Measurements from ENCODE around the gene NDEL1.

Gene NDEL1

DNA sequence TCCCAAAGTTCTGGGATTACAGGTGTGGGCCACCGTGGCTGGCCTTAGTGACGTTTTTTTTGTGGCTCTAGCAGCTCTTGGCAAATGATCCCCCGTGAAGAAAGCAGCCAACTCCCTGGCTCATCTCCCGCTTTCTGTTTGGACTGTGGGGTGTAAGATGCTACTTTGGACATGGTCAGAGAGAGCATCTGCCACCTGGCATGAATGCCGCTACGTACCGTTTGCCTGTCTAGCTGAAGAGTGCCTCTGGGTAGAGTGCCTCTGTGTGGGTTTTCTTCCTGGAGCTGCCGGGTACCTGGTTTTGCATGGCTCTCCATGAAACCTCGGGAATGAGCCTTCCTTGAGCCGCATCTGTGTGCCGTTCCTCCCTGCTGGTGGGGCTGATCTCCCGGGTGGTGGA lies 34.3 kb downstream of the NDEL1 start:
- Histone ChIP-seq H3K36me3 (ENCODE audit: control insufficient read depth, insufficient read depth, low read length) (peaks cover 56% of the 10 kb centered on the region), H3K4me1 (ENCODE audit: control insufficient read depth, insufficient read depth, low read length) (no peaks in the 10 kb centered on the region), H3K9ac (ENCODE audit: low read depth, low read length) (no peak overlapping the region), H3K27me3 (ENCODE audit: control insufficient read depth, insufficient read depth, low read length) (no peaks in the 10 kb centered on the region), H3K9me3 (ENCODE audit: control insufficient read depth, insufficient read depth, low read length) (no peaks in the 10 kb centered on the region), H3K4me3 (ENCODE audit: low read depth, low read length) (no peak overlapping the region), H3K27ac (ENCODE audit: low read depth, low read length) (no peak overlapping the region)

DNA sequence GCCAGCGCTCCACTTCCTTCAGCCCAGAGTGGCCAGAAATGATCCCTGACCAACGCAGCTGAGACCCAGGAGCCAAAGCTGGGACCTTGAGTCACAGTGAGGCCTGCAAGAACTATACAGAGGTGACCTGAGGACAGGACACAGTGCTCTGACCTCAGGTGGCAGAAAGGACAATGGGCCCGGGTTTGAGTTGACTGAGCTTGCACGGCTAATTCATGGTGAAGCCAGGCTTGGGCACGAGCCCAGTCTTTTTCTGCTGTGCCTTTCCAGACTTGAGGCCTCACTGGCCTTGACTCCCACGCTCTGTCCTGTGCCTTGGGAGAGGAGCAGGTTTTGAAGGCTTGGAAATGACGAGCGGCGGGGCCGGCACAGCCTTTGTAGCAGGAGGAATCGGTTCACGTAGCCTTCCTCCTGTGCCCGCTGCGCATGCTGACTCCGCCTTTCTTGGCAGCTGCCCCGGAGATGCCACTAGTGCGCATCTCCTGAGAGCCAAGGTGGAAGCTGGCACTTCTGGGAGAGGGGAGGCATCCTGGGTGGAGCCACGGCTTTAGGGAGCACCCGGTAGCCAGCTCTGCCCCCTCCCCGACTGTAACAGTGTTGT lies 34.9 kb downstream of the NDEL1 start:
- Histone ChIP-seq H3K4me3 (ENCODE audit: low read depth, low read length) (no peak overlapping the region), H3K27me3 (ENCODE audit: control insufficient read depth, insufficient read depth, low read length) (no peaks in the 10 kb centered on the region), H3K9ac (ENCODE audit: low read depth, low read length) (no peak overlapping the region), H3K27ac (ENCODE audit: low read depth, low read length) (no peak overlapping the region), H3K4me1 (ENCODE audit: control insufficient read depth, insufficient read depth, low read length) (no peaks in the 10 kb centered on the region), H3K9me3 (ENCODE audit: control insufficient read depth, insufficient read depth, low read length) (no peaks in the 10 kb centered on the region), H3K36me3 (ENCODE audit: control insufficient read depth, insufficient read depth, low read length) (peaks cover 61% of the 10 kb centered on the region)

DNA sequence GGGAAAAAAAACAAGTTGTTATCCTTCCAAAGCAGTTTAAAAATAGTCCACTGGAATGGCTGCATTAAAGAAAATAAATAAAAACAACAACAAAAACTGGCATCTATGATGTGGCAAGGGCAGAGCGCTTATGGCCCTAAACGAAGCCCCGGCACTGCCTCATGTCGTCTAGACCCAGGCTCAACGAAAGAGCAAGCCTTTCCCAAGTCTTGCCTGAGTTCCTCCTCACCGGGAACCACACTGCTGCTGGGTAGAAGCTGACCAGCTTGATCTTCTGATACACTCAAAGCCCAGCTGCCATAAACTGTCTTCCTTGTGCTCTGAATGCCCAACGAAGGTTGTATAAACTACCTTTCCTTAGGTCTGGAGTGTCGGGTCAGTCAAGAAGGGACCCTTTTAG lies 37.0 kb downstream of the NDEL1 start:
- no peaks in the 10 kb centered on the region for H3K27me3 ChIP-seq (ENCODE audit: control insufficient read depth, insufficient read depth, low read length)
- H3K36me3 ChIP-seq (ENCODE audit: control insufficient read depth, insufficient read depth, low read length) = peaks cover 69% of the 10 kb centered on the region
- no peak overlapping the region for H3K9ac ChIP-seq (ENCODE audit: low read depth, low read length)
- H3K4me1 ChIP-seq (ENCODE audit: control insufficient read depth, insufficient read depth, low read length) = no peaks in the 10 kb centered on the region
- no peak overlapping the region for H3K4me3 ChIP-seq (ENCODE audit: low read depth, low read length)
- no peaks in the 10 kb centered on the region for H3K9me3 ChIP-seq (ENCODE audit: control insufficient read depth, insufficient read depth, low read length)
- H3K27ac ChIP-seq (ENCODE audit: low read depth, low read length) = no peak overlapping the region

DNA sequence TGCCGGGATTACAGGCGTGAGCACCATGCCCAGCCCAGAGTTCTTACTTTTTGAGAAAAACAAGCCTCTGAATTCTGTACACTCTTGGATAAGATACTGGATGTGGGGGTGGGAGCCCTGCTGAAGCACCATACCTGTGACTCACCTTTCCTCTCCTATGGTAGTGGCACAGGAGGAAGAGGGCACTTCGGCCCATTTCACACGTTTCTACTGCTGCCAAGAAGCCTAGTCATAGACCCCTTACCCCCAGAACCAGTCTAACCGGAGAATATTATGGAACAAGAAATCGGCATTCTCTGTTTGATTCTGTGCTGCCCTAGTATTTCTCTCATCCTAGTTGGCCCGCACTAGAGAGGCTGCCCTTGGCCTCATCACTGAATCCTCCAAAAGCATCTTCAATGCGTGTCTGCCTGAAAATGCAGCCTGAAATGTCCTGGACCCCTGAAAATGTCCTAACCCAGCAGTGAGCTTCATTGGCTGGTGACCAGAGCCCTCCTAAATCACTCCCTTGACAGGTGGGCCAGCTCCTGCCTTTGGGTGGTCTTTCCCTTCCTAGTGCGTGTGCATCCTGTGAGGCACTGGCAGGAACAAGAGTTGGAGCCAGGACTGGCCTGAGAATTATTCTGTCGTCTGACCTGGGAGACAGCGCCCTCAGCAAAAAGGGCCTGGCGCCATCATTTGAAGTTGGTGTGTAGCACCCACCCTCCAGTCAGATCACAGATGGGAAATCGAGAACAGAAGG lies 37.9 kb downstream of the NDEL1 start:
- no peak overlapping the region for H3K9ac ChIP-seq (ENCODE audit: low read depth, low read length)
- no peak overlapping the region for H3K4me3 ChIP-seq (ENCODE audit: low read depth, low read length)

DNA sequence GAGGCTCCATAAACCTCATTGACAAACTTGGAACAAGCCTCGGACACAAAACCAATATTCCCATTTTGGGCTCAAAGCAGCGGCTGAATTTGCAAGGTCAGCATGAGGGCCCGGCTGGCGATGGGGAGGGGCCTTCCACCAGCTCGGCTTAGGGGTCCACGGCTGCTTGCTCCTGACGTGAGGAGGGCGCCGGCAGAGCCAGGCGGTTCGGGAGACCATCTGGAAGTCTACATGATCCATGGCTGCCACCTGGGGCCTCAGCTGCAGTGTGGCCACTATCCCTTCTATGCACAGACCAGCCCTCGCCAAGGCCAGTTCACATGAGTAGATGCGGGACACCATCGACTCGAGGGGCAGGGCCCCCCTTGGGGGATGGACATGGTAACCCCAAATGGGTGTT lies 39.1 kb downstream of the NDEL1 start:
- Histone ChIP-seq H3K36me3 (ENCODE audit: control insufficient read depth, insufficient read depth, low read length) (peaks cover 83% of the 10 kb centered on the region), H3K9me3 (ENCODE audit: control insufficient read depth, insufficient read depth, low read length) (no peaks in the 10 kb centered on the region), H3K27me3 (ENCODE audit: control insufficient read depth, insufficient read depth, low read length) (no peaks in the 10 kb centered on the region), H3K9ac (ENCODE audit: low read depth, low read length) (no peak overlapping the region), H3K4me1 (ENCODE audit: control insufficient read depth, insufficient read depth, low read length) (no peaks in the 10 kb centered on the region), H3K4me3 (ENCODE audit: low read depth, low read length) (no peak overlapping the region), H3K27ac (ENCODE audit: low read depth, low read length) (no peak overlapping the region)

More for the DNA sequence above, 37.9 kb downstream of the NDEL1 start:
- H3K27ac ChIP-seq (ENCODE audit: low read depth, low read length) = no peak overlapping the region
- H3K36me3 ChIP-seq (ENCODE audit: control insufficient read depth, insufficient read depth, low read length) = peaks cover 71% of the 10 kb centered on the region
- H3K27me3 ChIP-seq (ENCODE audit: control insufficient read depth, insufficient read depth, low read length) = no peaks in the 10 kb centered on the region
- no peaks in the 10 kb centered on the region for H3K4me1 ChIP-seq (ENCODE audit: control insufficient read depth, insufficient read depth, low read length)
- no peaks in the 10 kb centered on the region for H3K9me3 ChIP-seq (ENCODE audit: control insufficient read depth, insufficient read depth, low read length)

DNA sequence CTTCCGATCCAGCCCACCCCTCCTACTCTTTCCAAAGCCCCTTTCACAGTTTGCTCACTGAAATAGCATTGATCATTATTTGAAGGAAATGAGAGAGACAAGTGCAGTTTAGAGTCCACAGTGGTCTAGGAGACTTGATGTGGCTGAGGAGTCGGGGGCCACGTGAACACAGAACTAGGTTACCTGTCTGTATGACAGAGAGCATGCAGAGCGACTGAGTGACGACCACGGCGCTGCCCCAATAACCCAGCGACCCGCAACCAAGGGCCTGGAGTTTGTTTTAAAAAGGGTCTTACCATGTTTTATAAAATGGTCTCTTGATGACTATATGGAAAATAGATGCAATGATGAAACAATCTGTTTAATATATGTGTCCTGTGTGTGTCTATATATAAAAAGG lies 39.5 kb downstream of the NDEL1 start:
- Histone ChIP-seq H3K9me3 (ENCODE audit: control insufficient read depth, insufficient read depth, low read length) (no peaks in the 10 kb centered on the region), H3K4me1 (ENCODE audit: control insufficient read depth, insufficient read depth, low read length) (no peaks in the 10 kb centered on the region), H3K9ac (ENCODE audit: low read depth, low read length) (no peak overlapping the region), H3K36me3 (ENCODE audit: control insufficient read depth, insufficient read depth, low read length) (peaks cover 87% of the 10 kb centered on the region), H3K27ac (ENCODE audit: low read depth, low read length) (no peak overlapping the region), H3K27me3 (ENCODE audit: control insufficient read depth, insufficient read depth, low read length) (no peaks in the 10 kb centered on the region), H3K4me3 (ENCODE audit: low read depth, low read length) (no peak overlapping the region)

DNA sequence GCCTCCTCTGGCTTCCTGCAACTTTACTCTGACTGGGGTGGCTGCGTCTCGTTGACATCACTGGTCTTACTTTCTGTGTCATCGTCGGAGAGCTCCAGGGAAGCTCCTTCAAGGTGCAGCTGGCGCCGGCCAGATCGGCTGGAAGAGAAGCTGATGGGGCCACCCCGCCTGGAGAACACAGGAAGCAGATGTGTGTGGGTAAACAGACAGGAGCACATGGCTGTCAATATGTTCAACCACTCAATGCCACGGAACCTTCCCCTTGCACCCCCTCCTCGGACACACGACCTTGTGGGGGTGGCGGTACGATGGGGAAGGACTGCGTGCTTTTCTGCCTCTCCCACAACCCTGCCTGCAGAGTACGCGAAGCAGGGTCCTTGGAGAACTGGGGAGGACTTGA lies 40.1 kb downstream of the NDEL1 start:
- H3K27ac ChIP-seq (ENCODE audit: low read depth, low read length) = no peak overlapping the region
- H3K36me3 ChIP-seq (ENCODE audit: control insufficient read depth, insufficient read depth, low read length) = peaks cover 92% of the 10 kb centered on the region
- H3K4me3 ChIP-seq (ENCODE audit: low read depth, low read length) = no peak overlapping the region
- H3K27me3 ChIP-seq (ENCODE audit: control insufficient read depth, insufficient read depth, low read length) = no peaks in the 10 kb centered on the region
- H3K9ac ChIP-seq (ENCODE audit: low read depth, low read length) = no peak overlapping the region
- no peaks in the 10 kb centered on the region for H3K9me3 ChIP-seq (ENCODE audit: control insufficient read depth, insufficient read depth, low read length)
- no peaks in the 10 kb centered on the region for H3K4me1 ChIP-seq (ENCODE audit: control insufficient read depth, insufficient read depth, low read length)

DNA sequence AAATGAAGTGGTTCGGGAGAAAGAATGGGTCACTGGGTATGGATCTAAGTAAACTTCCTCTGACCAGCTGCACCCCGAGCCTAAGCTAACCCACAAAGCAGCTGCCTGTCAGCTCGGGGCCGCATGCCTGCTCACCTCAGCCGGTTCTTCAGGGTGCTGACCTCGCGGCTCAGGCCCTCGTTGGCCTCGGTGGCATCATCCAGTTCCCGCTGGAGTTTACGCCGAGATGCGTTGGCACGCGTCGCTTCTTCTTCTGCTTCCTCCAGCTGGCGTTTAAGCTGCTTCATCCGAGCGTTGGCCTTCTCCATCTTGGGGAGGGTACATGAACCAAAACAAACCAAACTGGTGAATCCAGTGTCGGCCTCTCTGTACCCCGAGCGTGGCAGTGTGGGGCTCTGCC lies 41.1 kb downstream of the NDEL1 start:
- Histone ChIP-seq H3K36me3 (ENCODE audit: control insufficient read depth, insufficient read depth, low read length) (peaks cover 96% of the 10 kb centered on the region), H3K4me1 (ENCODE audit: control insufficient read depth, insufficient read depth, low read length) (no peaks in the 10 kb centered on the region), H3K4me3 (ENCODE audit: low read depth, low read length) (no peak overlapping the region), H3K27me3 (ENCODE audit: control insufficient read depth, insufficient read depth, low read length) (no peaks in the 10 kb centered on the region), H3K9ac (ENCODE audit: low read depth, low read length) (no peak overlapping the region), H3K27ac (ENCODE audit: low read depth, low read length) (no peak overlapping the region), H3K9me3 (ENCODE audit: control insufficient read depth, insufficient read depth, low read length) (no peaks in the 10 kb centered on the region)

DNA sequence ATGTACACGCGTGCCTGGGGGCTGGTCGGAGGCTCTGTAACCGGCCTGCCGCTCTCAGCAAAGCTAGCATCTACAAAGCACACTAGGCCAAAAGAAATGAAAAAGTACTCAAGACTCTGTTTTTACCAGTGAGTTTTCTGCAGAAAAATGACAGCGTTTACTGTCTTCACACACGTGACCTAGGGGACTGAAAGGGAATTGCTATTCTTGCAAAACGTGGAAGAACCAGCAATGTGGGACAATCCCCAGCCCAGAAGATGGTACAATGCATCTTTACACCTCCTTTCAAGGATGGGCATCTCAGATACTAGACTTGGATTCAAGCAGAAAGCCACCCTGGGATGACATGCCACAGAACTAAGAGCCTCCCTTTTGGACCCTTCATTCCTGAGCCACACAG lies 41.5 kb downstream of the NDEL1 start:
- Histone ChIP-seq H3K9ac (ENCODE audit: low read depth, low read length) (no peak overlapping the region), H3K4me3 (ENCODE audit: low read depth, low read length) (no peak overlapping the region), H3K36me3 (ENCODE audit: control insufficient read depth, insufficient read depth, low read length) (peaks cover 96% of the 10 kb centered on the region), H3K27ac (ENCODE audit: low read depth, low read length) (no peak overlapping the region), H3K9me3 (ENCODE audit: control insufficient read depth, insufficient read depth, low read length) (no peaks in the 10 kb centered on the region), H3K27me3 (ENCODE audit: control insufficient read depth, insufficient read depth, low read length) (no peaks in the 10 kb centered on the region), H3K4me1 (ENCODE audit: control insufficient read depth, insufficient read depth, low read length) (no peaks in the 10 kb centered on the region)

DNA sequence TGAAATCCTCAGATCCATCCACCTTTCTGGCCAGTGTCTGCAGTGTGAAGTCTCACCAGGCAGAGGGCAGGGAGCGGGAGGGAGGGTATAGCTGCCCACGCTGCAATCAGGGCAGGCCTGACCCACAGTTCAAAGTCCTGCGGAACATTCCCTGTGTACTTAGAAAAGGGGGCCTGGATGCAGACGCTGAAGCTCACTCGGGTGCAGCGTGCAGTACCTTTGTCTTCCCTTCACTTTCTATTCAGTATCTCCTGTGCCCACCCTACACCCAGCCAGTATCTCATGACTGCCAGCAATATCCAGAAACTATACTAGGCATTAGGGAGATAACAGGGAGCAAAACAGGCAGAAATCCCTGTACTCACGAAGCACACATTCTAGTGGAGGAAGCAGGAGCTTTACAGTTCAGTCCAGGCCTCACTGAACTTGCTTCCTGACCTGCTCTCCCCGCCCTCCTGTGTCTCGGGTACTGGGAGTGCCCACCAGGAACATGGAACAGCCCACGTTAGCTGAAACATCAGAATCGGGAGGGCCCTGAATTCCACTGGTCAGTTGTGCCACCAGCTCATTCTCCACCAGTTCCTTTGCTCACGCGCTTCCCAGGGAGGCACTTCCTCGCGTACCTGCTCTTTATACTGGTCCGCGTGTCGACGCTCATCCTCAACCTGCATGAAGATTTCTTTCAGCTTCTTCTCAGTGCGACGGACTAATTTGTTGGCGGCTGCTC lies 42.2 kb downstream of the NDEL1 start:
- no peaks in the 10 kb centered on the region for H3K27me3 ChIP-seq (ENCODE audit: control insufficient read depth, insufficient read depth, low read length)
- H3K36me3 ChIP-seq (ENCODE audit: control insufficient read depth, insufficient read depth, low read length) = peaks cover 99% of the 10 kb centered on the region
- H3K4me1 ChIP-seq (ENCODE audit: control insufficient read depth, insufficient read depth, low read length) = no peaks in the 10 kb centered on the region
- no peak overlapping the region for H3K27ac ChIP-seq (ENCODE audit: low read depth, low read length)
- H3K4me3 ChIP-seq (ENCODE audit: low read depth, low read length) = no peak overlapping the region
- H3K9ac ChIP-seq (ENCODE audit: low read depth, low read length) = no peak overlapping the region
- no peaks in the 10 kb centered on the region for H3K9me3 ChIP-seq (ENCODE audit: control insufficient read depth, insufficient read depth, low read length)

DNA sequence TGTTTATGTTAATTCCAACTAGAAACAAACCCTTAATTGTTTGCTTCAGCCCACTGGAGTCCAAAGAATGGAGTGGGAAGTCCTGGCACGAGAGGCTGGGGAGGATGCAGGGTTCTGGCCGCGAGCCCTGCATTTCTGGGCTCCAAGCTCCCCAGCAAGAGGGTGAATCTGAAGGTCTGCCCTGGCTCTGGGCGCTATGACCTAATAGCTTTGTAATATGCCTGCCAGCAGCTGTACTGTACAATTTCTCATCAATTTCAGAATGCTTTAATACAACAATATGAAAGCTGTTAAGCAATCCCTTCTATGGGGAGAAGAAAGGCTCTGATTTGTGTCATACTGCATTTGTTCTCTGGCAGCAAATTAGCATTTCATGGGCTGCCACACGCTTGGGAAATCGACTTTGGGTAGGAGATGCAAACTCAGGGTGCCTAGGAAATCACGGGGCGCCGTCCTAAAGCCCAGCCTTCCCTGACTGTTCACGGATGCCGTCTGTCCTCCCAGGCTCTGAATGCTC lies 43.8 kb downstream of the NDEL1 start:
- Histone ChIP-seq H3K9me3 (ENCODE audit: control insufficient read depth, insufficient read depth, low read length) (no peaks in the 10 kb centered on the region), H3K36me3 (ENCODE audit: control insufficient read depth, insufficient read depth, low read length) (peaks cover 100% of the 10 kb centered on the region), H3K4me3 (ENCODE audit: low read depth, low read length) (no peak overlapping the region)

More for the DNA sequence above, 43.8 kb downstream of the NDEL1 start:
- Histone ChIP-seq H3K27ac (ENCODE audit: low read depth, low read length) (no peak overlapping the region), H3K4me1 (ENCODE audit: control insufficient read depth, insufficient read depth, low read length) (no peaks in the 10 kb centered on the region), H3K9ac (ENCODE audit: low read depth, low read length) (no peak overlapping the region), H3K27me3 (ENCODE audit: control insufficient read depth, insufficient read depth, low read length) (no peaks in the 10 kb centered on the region)
